NCI-H1092 (cell line): ENCODE measurements around the gene ARID4B.
"Not testable (repeated sequence)": the region's sequence is repeated elsewhere in the genome, so short reads cannot be mapped to it uniquely, and the experiment has no call there.

Experiments
- DNase-seq: peaks from one replicate; lab custom pipeline; 2025; lab: John Stamatoyannopoulos, UW

The ARID4B gene

DNA sequence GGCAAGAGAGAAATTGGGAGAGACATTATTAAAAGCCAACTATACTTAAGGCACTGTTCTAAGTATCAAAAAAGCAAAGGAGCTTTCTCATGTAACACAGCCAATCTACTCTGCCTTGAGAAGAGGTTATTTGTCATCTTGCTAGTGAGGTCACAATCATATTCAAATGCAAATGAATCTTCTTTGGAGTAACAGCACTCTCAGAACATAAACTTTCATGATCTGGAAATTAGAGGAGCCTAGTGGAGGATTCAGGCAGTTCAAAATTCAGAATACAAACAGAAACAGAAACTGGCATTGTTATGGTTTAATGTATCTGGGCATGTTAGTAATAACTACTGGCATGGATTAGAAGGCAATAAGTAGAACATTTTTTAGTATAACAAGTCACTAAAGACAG, 57.4 kb downstream of the ARID4B start:
- DNase-seq: no peak

DNA sequence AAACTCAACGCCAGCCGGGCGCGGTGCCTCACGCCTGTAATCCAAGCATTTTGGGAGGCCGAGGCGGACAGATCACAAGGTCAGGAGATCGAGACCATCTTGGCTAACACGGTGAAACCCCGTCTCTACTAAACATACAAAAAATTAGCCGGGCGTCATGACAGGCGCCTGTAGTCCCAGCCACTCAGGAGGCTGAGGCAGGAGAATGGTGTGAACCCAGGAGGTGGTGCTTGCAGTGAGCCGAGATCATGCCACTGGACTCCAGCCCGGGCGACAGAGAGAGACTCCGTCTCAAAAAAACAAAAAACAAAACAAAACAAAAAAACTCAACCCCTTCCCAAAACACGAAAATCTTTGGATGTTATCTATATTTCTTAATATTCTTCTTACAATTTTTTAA, 58.0 kb downstream of the ARID4B start:
- DNase-seq: not testable (repeated sequence)

DNA sequence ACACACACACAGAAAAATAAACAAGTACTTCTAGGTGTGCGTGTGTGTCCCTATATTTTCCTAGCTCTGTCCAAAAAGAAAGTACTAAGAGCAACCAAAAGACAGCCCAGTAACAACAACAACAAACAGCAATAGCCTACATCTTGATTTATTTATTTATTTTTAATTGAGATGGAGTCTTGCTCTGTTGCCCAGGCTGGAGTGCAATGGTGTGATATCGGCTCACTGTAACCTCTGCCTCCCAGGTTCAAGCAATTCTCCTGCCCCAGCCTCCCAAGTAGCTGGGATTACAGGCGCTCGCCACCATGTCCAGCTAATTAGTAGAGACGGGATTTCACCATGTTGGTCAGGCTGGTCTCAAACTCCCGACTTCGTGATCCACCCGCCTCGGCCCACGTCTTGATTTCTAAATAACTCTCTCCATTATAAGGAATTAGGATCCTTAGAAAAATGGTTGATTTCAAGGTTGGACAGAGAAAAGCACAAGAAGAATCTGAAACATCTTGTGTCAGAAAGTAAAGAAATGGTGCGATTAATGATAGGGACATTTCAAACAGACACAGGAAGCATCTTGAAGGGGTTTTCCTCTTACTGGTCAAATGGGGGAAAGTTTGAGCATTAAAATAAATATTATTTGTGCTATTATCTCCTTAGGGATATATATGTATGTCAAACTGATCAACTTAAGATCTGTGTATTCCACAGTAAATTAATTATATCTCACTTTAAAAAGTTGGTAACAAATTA, 59.4 kb downstream of the ARID4B start:
- no peak for DNase-seq

DNA sequence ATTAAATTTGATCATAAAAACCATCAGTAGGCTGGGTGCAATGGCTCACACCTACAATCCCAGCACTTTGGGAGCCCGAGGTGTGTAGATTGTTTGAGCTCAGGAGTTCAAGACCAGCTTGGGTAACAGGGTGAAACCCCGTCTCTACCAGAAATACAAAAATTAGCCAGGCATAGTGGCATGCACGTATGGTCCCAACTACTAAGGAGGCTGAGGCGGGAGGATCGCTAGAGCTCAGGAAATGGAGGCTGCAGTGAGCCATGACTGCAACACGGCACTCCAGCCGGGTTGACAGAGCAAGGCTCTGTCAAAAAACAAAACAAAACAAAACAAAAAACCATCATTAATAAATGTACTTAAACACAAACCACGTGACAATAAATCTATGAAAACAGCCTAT, 61.0 kb downstream of the ARID4B start:
- no peak for DNase-seq

DNA sequence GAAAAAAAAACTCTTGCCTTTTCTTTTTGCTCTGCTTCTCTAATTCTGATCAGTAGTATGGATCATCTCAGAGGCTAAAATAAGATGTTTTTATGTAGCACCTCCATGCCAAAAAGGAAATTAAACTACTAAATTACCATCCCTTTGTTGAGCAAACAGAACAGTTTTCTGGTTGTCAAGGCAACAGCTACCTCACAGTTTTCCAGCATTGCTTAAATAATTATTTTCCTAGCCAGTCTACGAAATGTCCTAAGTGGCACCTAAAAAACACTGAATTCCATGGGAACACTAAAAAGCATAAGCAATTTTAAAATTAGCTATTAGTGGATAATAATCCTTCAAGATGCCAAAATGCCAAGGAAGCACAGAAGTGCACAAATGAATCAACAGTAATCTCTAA, 61.7 kb downstream of the ARID4B start:
- no peak for DNase-seq

DNA sequence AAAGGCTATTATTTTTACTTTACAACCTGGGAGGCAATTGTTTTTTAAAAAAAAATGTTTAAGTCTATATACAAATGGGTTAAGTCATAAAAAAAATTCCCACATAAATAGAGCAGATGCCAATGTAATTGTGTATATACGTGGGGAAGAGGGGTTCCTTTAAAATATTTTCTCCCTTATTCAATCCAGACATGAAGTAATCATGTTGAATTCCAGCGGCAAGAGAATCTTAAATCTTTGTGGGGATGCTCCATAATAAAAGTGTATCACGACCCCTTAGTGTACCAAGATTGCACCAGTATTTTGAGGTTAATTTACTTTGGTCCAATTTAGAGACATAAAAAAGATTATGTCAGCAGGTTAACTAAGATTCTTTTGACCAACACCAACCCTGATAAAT, 62.1 kb downstream of the ARID4B start:
- DNase-seq: no peak

DNA sequence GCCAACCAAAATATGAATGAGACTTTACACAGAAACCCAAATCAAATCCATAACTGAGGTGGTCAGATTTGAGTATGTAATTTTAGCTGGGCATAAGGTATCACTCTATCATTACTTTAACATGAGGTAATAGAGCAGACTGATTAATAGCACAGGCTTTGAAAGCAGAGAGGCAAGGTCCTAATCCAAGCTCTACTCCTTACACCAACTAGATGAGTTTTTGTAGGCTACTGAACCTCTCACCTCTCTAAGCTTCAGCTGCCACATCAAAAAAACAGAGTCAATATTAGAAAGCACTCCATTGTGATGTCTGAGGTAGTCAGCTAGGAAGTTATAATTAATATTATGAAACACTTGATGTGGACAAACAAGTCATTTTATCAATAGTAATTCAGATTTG, 63.7 kb downstream of the ARID4B start:
- no peak for DNase-seq

DNA sequence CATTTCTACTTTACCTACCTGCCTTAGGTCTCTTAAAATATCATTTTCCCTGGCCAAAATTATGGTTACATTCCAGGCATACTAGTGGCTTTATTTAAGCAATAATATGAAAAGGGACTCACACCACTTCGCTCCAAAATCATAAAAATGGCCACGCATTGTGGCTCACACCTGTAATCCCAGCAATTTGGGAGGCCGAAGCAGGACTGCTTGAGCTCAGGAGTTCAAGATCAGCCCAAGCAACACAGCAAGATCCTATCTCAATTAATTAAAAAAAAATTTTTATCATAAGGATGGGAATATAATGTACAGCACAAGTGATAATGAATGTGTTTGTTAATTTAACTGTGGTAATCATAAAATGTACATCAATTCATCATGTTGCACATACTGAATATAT, 65.4 kb downstream of the ARID4B start:
- no peak for DNase-seq

DNA sequence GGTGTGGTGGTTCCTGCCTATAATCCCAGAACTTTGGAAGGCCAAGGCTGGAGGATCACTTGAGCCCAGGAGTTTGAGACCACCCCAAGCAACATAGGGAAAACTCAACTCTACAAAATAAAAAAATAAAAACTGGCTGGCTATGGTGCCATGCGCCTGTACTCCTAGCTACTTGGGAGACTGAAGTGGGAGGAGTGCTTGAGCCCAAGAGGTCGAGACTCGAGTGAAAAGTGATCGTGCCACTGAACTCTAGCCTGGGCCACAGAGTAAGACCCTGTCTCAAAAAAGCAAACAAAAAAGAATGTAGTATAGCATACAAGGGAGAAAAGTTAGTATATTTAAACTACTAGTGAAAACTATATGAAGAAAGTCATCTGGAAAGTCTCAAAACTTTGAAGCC, 66.7 kb downstream of the ARID4B start:
- no peak for DNase-seq

DNA sequence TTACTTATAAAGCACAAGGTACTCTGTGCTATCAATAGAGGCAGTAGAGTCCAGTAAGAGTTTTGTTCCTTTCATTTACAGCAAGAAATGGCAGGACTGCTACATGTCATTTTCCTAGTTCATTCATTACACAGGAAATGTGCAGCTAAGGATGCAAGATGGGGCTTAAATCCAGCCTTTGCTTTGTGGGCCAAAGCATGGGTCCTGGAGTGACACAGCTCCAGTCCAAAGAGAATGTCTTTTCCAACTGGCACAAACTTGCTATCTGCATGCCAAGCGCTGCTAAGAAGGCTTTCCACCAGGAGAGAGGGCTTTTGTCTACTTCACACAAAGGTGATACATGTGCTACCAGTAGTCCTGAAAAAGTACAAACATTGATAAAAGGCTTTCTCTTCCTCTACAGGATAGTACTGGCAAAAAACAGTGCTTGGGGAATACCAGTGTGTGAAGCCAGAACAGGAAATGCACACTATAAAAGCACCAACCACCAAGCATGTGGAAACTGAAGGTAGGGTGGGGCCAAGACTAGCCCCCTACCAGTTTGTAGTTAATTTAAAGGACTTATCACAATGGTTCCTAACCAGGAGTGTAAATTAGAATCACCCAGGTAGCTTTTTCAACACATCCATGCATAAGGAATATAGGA, 68.7 kb downstream of the ARID4B start:
- DNase-seq: no peak

DNA sequence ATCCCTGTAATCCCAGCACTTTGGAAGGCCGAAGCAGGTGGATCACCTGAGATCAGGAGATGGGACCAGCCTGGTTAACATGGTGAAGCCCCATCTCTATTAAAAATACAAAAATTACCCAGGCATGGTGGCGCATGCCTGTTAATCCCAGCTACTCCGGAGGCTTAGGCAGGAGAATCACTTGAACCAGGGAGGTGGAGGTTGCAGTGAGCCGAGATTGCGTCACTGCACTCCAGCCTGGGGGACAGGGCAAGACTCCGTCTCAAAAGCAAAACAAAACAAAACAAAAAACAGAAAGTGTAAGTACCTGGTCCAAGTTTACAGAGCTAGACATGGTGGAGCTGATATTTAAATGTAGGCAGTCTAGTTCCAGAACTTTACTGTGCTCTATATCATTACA, 69.9 kb downstream of the ARID4B start:
- not testable (repeated sequence) for DNase-seq

DNA sequence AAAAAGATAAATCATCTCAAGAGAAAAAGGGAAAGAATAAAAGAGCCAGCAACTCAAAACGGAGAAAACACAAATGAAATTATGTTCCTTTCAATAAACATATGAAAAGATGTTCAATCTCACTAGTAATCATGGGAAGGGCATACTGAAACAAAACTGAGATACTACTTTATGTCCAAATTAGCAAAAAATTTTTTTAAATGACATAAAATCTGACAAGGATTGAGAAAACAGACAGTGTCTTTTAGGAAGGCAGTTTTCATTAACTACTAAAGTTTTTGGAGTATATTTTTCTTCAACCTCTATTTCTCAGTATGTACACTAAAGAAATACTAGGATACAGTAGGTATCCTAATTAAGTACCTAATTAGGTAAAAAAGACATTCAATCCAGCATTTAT, 73.3 kb downstream of the ARID4B start:
- no peak for DNase-seq

DNA sequence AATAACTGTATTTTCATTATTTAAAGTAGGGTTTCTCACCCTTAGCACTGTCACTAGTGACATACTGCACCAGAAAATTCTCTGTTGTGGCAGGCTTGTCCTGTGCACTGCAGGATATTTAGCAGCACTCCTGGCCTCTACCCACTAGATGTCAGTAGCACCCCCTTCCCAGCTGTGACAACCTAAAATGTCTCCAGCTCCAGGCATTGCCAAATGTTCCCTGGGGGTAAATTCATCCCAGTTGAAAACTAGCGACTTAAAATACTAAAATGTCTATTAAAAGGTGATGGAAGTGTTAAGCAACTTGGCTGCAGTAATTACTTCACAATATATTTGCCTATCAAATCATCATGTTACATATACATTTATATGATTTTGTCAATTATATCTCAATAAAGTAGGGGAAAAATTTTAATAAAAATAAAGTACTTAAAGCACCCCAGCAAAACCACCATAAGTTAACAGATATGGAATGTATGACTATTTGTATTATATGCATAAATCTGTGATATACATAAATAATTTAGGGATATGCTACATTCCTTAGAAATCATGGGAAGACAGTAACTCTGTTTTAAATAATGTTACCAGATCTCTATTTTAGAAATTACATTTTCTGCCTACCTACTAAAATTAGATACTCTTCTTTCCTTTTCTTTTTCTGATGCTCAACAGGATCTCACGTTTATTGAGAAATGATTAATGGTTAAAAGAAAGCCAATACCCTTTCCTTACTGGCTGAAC, 74.6 kb downstream of the ARID4B start:
- DNase-seq: peak; percentile 58

DNA sequence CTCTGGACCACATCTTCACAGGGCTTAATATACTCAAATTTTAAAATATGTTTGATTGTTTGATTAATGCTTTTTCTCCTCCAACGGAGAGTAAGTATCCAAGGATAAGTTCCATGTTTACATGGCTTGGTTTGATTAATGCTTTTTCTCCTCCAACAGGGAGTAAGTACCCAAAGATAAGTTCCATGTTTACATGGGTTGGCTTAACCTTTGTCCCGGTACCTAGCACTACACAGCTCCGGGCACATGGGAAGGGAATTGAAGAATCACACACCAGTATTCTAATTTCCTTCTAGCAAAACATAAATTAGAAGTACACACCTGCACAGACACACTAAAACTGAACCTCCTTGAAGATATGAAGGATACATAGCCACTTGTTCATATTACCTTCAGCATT, 77.5 kb downstream of the ARID4B start:
- no peak for DNase-seq

DNA sequence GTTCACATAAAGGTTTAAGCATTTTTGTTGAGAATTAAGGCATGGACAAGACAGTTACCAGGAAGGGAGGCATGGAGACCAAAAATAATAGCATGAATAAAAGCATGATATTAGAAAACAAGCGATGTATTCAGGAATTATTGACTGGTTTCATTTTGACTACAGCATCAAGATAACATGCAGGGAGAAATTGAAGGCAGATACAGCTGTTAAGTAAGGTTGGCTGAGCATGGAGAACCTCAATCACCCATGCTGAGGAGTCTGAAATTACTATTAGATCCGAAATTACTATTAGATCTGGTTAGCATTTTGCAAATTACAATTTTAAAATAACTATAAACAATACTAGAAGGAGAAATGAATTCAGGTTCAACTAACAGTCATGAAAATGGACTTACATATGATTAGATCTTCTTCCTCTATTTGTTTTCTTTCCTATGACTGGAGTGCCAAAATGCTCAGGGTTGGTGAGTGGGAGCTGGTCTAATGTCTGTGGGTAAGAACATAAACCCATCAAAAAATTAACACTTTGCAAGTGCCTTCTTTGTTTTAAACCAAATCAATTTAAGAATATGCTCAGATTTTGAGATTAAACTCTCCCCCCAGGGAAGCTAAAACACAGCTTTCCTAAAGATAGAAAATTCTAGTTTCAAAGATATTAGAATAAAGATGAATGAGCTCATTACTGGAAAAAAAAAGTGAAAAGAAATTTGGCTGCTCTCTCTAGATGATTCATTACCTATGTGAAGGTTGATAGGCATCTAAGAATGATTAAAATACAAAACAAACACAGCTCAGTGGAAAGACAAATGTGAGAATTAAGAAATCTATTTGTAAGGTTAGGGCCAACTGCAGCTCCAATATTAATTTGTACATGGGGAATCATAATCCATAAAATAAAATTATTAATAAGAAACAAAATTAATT, 81.7 kb downstream of the ARID4B start:
- DNase-seq: no peak

DNA sequence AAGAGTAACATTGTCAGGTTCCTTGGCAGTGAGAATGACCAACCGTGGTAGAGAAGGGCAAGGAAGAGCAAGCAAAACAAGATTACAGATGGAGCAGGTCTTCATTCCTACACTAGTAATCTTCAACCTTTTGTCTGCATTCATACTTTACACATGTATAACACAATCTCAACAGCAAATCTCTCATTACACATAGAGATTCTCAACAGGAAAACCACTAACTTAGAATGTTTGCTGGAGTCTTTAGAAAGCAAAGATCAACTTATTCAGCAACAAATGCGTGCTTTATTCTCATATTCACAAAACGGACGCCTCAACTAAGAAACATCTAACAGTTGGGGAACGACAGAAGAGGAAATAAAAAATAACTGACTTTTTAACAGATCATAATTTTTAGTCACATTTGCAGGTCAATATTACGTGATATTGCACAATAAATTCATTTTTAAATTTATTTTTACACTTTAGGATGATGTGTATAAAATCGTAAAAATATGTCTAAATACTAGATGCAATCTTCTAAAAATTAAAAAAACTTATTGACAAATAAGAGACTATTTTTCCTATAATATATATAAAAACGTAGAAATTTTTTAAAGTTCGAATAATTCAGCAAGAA, 82.9 kb downstream of the ARID4B start:
- DNase-seq: no peak

DNA sequence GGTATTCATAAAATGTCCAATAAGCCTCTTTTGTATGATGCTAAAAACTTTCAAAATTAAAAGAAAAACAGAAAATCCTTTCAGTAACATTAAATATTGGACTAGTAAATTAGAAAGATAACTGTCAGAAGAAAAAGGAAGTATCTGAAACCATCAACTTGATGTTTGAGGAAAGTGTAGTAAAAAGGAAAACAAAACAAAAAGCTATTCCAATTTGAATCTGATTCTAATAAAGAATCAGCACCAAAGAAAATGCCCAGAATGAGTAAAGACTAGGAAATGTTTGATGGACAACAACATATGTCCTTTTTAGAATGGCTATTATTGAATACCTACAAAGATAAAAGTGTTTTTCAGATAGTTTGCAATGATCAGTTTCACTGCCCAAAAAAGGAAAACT, 87.0 kb downstream of the ARID4B start:
- DNase-seq: no peak

DNA sequence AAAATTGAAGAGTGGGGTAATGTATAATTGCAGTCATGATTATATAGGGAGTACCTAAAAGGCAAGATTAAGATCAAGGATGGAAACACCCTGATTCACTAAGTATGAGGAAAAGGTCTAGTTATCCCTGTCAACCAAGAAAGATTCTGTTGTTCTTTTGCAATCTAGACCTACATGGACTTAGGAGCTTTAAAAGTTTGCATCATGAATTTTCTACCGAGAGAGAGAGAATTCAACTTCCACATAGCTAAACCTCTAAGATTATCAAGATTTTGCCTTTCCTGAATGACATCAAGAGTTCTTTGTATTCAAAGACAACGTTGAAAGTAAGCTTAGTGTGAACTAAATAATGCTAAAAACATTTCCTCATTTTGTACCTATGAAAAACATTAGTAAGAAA, 88.1 kb downstream of the ARID4B start:
- DNase-seq: no peak

DNA sequence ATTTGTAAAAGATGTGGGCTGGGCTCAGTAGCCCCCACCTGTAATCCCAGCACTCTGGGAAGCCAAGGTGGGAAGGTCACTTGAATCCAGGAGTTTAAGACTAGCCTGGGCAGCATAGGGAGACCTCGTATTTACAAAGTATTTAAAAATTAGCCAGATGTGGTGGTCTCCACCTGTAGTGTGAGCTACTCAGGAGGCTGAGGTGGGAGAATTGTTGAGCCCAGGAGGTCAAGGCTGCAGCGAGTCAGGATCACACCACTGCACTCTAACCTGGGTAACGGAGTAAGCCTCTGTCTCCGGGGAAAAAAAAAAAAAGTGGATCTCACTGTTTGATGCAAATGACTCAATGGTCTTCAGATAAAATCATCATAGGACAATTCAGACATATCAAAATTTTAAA, 89.4 kb downstream of the ARID4B start:
- no peak for DNase-seq

DNA sequence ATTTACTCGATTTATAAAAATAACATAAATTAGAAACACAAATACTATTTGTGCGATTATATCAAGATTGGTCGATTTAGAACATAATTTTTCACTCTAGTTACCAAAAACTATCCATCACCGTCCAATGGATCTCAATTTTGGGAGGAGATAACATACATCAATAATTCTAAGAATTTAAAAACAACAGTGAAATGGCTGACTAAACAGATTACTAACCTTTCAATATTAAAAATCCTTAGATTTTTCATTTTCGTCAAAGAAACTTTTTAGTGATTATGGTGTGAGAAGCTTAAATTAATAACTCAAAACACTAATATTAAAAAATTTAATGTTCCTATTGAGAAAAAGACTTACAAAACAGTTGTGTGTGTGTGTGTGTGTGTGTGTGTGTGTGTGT, 91.9 kb downstream of the ARID4B start:
- no peak for DNase-seq

DNA sequence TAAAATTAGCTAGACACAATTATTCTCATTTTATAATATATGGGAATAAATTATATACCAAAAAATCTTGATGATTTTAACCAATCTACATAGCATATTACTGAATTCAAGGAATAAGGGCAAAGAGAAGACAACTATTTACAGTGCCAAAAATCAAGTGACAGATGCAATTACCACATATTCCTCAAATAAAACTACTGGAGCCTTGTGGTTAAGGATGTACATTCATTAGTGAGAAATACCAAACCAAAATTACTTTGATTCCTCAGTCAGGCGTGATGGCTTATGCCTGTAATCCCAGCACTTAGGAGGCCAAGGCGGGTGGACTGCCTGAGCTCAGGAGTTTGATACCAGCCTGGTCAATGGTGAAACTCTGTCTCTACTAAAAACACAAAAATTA, 98.1 kb downstream of the ARID4B start:
- DNase-seq: no peak

DNA sequence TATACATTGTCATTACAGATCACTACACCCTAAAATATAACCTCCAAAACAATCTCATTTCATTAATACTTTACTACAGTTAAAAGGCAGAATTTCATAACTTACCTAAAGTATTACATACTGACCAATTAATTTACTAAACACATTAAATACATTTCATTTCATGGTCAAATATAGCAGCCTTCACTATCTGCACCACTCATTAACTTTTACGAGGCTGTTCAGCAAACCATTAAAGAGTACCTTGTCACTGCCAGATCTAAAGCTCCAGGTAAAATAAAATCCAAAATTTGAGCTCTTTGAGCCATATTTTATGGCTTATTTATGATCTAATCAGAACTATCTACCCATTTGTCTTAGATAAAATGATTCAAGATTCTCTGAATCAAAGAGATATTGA, 100.6 kb downstream of the ARID4B start:
- DNase-seq: no peak
